ENCODE data around the gene SEPTIN12.

DNA sequence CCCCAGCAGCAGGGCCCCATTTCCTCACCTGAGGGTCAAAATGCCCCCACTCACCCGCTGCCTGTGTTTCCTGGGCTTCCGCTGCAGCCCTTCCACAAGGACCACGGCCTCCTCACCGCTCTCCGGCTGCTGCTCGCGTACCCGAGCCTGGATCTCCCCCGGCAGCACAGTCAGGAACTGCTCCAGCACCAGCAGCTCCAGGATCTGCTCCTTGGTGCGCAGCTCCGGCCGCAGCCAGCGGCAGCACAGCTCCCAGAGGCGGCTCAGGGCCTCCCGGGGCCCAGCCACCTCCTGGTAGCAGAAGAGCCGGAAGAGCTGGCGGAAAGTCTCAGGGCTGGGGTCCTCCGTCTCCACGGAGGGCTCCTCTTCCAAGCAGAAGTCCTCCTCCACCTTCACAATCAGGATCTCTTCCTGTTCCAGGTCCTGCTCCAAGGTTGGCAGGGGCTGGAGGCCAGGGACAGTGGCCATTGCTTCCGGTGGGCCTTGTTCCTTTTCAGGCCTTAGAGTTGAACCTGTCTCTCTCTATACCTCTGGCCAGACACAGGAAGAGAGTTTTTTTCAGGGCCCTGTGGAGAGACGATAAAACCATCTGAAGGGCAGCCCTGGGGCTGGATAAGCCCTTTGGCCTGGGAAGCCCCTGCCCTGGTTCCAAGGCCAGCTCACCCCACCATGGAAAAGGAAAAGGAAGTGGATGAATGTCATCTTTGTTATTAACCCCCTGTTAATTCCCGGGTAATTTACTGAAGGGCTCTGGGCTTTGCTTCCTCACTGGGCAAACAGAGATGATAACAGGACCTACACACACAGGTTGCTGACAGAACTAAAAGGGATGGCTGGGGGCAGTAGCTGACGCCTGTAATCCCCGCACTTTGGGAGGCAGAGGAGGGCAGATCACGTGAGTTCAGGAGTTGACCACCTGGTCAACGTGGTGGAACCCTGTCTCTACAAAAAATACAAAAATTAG is 22.4 kb downstream of the SEPTIN12 start:
- TF ChIP-seq, protein P1, sequence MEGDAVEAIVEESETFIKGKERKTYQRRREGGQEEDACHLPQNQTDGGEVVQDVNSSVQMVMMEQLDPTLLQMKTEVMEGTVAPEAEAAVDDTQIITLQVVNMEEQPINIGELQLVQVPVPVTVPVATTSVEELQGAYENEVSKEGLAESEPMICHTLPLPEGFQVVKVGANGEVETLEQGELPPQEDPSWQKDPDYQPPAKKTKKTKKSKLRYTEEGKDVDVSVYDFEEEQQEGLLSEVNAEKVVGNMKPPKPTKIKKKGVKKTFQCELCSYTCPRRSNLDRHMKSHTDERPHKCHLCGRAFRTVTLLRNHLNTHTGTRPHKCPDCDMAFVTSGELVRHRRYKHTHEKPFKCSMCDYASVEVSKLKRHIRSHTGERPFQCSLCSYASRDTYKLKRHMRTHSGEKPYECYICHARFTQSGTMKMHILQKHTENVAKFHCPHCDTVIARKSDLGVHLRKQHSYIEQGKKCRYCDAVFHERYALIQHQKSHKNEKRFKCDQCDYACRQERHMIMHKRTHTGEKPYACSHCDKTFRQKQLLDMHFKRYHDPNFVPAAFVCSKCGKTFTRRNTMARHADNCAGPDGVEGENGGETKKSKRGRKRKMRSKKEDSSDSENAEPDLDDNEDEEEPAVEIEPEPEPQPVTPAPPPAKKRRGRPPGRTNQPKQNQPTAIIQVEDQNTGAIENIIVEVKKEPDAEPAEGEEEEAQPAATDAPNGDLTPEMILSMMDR (IDR thresholded peaks at IDR 0.05) = no peak
- no peak for TF ChIP-seq EZH2 (IDR thresholded peaks at IDR 0.05; ENCODE audit: borderline replicate concordance, insufficient read depth, low read depth, low read length, poor library complexity, severe bottlenecking)

All from B cell (primary cell).